GM11168 (cell line): Measurements from ENCODE around the gene APOL3.
"Not testable (repeated sequence)": the region's sequence is repeated elsewhere in the genome, so short reads cannot be mapped to it uniquely, and the experiment has no call there.

ENCODE experiments used
- in situ Hi-C: fragments of 300-500 bp; cut with MboI; formaldehyde crosslinking; loops from one replicate; pipeline ENCODE4 v1.12.0; 2022; ENCODE audit warnings: low sequenced_read_pairs; ENCODE audit not compliant: unreplicated experiment

APOL3 gene

DNA sequence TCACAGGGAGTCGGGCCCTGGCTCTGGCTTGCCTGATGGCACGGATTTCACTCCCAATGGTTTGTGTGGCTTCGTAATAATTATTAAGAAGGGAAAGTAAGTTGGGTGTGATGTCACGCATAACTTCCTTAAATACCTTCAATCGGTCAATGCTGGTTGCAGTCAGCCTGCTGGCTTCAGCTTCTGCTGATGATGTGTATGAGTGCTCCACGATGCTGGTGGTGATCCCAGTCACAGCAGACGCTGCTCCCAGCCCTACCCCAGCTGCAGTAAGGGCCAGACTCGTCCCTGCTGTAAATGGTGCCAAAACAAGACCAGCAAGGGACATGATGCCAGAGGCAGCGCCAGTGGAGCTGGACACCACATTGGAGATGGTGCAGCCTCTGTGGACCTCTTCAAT is 19.1 kb downstream of the APOL3 start:
- in situ Hi-C loops, result loop anchor here (5.0 kb wide), 1 partner anchor 41 kb away; no protein-coding TSS in a partner anchor

DNA sequence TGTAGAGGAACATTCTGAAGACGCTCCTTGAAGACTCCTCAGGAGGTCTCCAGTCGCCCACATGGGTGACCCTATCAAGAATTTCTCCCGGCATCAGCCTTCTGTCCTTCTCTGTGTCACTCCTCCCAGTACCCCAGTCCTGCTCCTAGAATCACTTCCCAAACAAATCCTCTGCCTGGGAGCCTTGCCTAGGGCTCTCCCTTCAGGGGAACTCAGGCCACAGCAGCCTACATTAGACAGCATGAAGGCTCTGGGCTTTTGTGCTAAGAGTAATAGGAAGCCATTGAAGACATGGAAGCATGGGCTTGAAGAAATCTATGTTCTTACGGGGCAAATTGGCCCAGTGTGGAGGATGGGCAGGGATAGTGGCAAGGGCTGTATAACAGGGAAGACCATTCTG is 21.8 kb downstream of the APOL3 start:
- in situ Hi-C loops, result not testable (repeated sequence)

DNA sequence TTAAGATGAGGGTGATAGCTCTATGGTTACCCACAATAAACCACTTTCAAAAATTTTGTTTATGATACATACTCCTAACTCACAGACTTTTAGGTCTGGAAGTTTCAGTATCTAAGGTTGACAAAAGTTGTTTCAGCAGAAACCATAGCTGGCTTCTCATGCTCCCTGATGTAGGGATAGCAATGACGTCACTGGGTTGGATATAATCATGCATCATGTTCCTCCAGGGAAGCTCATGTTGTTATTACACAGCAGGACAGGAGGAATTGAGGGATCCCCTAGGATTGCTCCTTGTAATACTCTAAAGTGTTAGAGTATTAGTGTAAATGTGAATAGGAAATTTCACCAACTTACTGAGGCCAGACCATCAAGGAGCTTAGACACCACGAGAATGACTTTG is 23.6 kb downstream of the APOL3 start:
- in situ Hi-C loops, result no loop called here

DNA sequence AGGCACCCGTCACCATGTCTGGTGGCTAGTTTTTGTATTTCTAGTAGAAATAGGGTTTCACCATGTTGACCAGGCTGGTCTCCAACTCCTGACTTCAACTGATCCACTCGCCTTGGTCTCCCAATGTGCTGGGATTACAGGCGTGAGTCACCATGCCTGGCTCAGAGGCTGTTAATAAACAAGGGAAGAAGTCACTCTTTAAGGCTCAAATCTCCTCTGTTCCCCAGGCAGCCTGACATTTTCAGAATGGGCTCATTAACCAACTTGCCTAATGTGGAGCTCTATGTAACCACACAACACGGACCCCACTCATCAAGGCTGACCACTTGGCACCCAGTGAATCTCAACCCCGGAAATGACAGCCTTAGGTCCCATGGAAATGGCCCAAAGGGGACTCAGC is 24.1 kb downstream of the APOL3 start:
- in situ Hi-C loops, result no loop called here

DNA sequence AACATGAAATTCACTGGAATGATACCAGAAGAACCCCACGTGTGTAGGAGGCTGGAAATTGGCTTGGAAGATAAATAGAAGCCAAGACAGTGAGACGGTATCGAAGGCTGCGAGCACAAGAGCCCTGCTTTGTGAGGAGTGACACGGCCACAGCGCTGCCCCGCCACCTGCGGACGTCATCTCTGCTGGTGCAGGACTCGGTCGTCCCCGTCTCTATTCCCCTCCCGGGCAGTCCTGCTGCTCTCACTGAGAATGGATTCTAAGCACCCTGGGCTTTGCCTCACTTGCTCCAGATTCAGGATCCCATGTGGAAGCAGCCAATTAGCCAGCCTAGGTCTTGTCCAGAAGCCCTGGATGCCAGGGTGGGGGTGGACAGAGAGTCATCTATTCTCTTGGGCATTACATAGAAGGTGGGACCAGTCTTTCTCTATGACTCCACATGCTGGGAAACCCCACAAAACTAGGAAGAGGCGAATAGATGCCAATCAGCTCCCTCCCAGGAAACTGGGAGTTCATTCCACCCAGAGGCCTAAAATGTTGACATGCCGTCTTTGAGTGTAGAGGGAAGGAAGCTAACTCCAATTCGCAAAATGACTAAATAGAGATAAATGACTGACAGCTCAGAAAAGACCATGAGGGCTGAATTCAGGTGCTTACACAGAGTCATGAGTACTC is 25.1 kb downstream of the APOL3 start:
- in situ Hi-C loops, result no loop called here

DNA sequence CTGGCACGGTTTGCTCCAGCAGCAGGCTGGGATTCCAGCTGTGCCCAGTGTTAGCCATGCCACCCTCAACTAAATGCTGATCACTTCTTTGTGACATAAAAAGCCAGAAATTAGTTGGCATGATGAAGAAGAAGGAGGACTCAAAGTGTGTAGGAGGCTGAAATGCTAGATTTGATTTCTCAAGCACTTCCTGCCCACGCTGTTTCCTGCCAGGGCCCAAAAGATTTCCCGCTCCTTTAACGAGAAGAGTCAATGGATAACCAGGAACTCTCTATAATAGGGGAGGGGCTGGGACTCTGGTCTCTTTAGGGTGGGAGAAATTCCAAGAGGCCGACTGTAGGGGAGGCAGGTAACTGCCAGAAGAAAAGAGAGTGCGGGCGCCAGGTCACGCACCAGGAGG is 26.4 kb downstream of the APOL3 start:
- in situ Hi-C loops, result no loop called here

- in situ Hi-C loops, result no loop called here
Measured at GRCh38 chr22:36131907-36132306, 28.6 kb downstream of the APOL3 start.

DNA sequence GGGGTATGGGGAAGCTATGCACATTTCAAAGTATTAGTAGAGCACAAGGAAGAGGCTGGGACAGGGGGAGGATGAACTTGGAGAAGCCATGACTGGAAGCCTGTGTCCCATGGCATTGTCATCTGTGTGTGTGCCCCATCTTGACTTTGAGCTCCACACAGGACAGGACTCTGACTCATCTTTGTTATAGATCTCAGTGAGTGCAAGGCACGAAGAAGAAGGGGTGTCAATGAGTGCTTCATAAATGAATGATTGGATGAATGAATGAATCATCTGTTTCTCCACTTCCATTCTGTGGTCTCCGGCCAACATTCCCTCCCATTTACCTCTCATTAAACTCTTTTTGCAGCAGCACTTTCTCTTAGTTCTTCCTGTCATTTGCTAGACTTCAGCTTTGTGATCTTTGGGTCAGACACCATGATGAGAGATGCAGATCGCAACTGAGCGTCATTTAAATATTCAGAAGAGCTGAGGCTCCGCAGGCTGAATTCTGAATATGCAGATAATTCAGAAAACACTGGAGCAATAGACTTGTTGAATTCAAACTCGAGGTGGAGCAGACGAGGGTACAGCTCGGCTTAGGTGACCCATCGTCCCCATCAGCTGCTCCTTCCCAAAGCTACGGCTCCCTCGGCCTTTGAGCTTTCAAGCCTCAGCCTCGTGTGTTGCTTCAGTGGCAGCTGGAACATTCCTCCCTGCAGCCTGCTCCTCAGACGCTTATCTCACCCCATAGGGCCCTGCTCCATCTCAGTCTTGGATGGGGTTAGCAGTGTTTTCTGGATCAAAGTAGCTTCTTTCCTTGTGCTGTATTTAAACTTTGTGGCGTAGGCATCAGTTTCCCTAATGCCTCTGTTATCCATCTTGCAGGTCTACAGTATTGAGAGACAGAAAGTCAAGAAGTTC is 30.8 kb downstream of the APOL3 start:
- in situ Hi-C loops, result loop anchor here (10.0 kb wide), 2 partner anchors 205 to 505 kb away; no protein-coding TSS in a partner anchor

DNA sequence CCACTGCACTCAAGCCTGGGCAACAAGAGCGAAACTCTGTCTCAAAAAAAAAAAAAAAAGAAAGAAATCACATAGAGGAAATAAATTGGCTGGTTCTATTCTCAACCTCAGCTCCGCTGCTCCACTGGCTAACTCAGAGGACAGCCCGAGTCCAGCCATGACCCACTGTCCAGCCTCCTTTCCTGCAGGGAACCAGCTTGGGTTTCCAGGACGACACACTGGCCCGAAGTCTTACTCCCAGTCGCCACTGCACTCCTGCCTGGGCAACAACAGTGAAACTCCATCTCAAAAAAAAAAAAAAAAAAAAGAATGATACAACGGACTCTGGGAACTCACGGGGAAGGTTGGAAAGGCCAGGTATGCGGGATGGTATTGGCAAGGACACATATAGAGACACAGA is 31.5 kb downstream of the APOL3 start:
- in situ Hi-C loops, result loop anchor here (10.0 kb wide), 2 partner anchors 204 to 504 kb away; no protein-coding TSS in a partner anchor

- in situ Hi-C loops, result loop anchor here (10.0 kb wide), 2 partner anchors 201 to 501 kb away; no protein-coding TSS in a partner anchor
Measured at GRCh38 chr22:36125994-36126531, 34.5 kb downstream of the APOL3 start.

DNA sequence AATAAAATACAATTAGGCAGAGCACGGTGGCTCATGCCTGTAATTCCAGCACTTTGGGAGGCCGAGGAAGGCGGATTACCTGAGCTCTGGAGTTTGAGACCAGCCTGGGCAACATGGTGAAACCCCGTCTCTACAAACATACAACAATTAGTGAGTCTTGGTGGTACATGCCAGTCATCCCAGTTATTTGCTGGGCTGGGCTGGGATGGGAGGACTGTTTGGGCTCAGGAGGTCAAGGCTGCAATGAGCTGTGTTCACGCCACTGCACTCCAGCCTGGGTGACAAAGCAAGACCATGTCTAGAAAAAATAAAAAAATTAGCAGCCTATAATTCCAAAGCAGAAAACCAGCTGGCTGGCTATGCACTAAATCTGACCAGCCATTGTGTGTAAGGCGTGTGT is 35.1 kb downstream of the APOL3 start:
- in situ Hi-C loops, result loop anchor here (10.0 kb wide), 2 partner anchors 201 to 501 kb away; no protein-coding TSS in a partner anchor

- in situ Hi-C loops, result loop anchor here (10.0 kb wide), 2 partner anchors 200 to 500 kb away; no protein-coding TSS in a partner anchor
Measured at GRCh38 chr22:36124666-36125065, 35.9 kb downstream of the APOL3 start.

DNA sequence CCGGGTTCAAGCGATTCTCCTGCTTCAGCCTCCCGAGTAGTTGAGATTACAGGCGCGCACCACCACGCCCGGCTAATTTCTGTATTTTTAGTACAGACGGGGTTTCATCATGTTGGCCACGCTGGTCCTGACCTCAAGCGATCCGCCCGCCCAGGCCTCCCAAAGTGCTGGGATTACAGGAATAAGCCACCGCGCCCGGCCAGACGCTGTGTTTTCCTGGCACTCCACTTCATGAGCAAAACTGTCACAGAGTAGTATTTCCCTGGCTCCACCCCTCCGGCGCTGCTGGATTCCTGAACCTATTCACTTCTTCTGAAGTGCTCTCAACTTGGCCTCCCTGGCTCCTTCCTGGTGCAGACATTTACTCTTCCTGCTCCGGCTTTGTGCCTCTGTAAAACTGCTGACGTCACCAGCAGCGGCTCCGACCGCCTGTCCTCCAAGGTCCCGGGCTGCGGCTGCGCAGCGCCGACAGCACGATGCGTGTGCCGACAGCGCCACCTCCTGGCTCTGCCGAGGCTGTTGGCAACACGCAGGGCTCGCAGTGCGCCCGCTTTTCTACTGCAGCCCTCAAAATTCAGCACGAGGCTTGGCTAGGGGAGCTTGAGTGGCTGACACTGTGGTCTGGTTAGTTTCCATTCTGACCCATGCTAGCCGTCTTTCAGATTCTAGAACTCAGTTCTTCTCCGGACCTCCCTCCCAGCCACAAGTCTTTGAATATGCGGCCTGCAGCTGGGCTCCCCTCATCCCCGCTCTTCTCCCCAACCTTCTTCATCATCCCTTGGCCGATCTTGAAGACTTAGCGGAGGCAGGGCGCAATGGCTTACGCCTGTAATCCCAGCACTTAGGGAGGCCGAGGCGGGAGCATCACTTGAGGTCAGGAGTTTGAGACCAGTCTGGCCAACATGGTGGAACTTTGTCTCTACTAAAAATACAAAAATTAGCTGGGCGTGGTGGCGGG is 36.6 kb downstream of the APOL3 start:
- in situ Hi-C loops, result loop anchor here (10.0 kb wide), 2 partner anchors 199 to 499 kb away; no protein-coding TSS in a partner anchor

DNA sequence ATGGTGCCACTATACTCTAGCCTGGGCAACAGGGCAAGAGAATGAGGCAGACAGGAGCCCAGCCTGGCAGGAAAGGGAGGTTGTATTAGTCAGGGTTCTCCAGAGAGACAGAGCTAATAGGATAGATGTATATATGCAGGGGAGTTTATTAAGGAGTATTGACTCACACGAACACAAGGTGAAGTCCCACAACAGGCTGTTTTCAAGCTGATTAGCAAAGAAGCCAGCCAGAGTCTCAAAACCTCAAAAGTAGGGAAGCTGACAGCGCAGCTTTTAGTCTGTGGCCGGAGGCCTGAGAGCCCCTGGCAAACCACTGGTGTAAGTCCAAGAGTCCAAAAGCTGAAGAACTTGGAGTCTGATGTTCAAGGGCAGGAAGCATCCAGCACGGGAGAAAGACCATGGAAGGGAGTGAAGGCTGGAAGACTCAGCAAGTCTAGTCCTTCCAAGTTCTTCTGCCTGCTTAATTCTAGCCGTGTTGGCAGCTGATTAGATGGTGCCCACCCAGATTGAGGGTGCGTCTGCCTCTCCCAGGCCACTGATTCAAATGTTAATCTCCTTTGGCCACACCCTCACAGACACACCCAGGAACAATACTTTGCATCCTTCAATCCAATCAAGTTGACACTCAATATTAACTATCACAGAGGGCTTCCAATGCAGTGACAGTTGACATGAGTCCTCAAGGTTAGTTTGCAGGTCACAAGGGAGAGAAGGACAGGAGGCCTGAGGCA is 39.8 kb downstream of the APOL3 start:
- in situ Hi-C loops, result loop anchor here (10.0 kb wide), 2 partner anchors 196 to 496 kb away; no protein-coding TSS in a partner anchor

GRCh38 chr22:36117053-36117554 is 43.5 kb downstream of the APOL3 start:
- in situ Hi-C loops, result no loop called here

DNA sequence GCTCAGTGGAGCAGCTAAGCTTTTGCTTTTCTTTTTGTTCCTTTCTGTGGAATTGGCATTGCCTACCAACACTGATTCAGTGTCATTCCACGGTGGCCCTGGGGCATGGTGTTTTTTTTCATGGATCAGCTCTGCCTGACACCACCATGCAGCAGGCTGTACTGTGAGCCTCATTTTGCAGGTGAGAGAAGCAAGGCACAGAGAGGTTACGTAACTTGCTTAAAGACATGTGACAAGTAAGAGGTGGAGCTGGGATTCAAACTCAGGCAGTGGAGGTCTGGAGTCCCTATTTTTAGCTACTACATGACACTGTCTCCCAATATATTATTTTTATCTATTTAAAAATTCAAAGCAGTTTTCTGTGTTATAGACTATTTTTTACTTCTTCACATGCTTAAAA is 44.4 kb downstream of the APOL3 start:
- in situ Hi-C loops, result no loop called here

- in situ Hi-C loops, result no loop called here
Measured at GRCh38 chr22:36113121-36113520, 47.4 kb downstream of the APOL3 start.

DNA sequence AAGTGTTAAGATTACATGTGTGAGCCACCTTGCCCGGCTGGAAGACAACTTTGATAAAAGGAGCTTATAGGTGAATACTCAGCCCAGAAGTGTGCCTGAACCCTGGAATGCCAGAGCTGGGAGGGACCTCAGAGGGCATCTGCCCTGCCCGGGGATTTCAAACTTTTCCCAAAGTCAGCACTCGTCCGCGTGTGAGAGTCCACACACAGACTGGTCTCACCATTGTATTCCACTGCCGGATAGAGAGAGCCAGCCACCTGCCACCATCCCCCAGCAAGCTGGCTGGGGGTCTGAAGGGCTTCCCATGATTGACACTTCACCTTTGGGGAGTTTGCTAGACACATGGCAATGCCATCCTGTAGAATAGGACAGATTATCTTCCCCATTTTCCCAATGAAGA is 49.2 kb downstream of the APOL3 start:
- in situ Hi-C loops, result no loop called here
